IgD-negative memory B cell (primary cell): ENCODE measurements around the gene SUOX. TPM values are rescaled to one million over a fixed set of nuclear protein-coding genes. Genes with fewer than 3 reads are reported as not detected.
A peak's percentile ranks its signal among the peaks of the same experiment; 100 is the strongest.
"Not testable (repeated sequence)": the region's sequence is repeated elsewhere in the genome, so short reads cannot be mapped to it uniquely, and the experiment has no call there.

Experiments
- H3K27ac Mint-ChIP-seq, 3 donors: one replicate each; pipeline ENCODE4 v1.8.0; 2020 to 2022; ENCODE audit warnings: mild to moderate bottlenecking in 3 of 3, mixed read lengths in 3 of 3, moderate library complexity in 1 of 3
- H3K27me3 Mint-ChIP-seq: one replicate; pipeline ENCODE4 v1.8.0; 2021; ENCODE audit warnings: mixed read lengths
- H3K36me3 Mint-ChIP-seq: one replicate; pipeline ENCODE4 v1.8.0; 2020; ENCODE audit warnings: mild to moderate bottlenecking, mixed read lengths
- H3K4me1 Mint-ChIP-seq, 3 donors: one replicate each; pipeline ENCODE4 v1.8.0; 2020 to 2022; ENCODE audit warnings: mixed read lengths in 3 of 3, mild to moderate bottlenecking in 1 of 3
- H3K4me3 Mint-ChIP-seq, 4 donors: one replicate each; pipeline ENCODE4 v1.8.0; 2020 to 2022; ENCODE audit warnings: mild to moderate bottlenecking in 4 of 4, mixed read lengths in 4 of 4, moderate library complexity in 3 of 4
- H3K9me3 Mint-ChIP-seq, 3 donors: one replicate each; pipeline ENCODE4 v1.8.0; 2020 to 2021; ENCODE audit warnings: mixed read lengths in 3 of 3, mild to moderate bottlenecking in 1 of 3
- polyA plus RNA-seq: library from polyadenylated mRNA; unstranded; fragments of 300-500 nt; fragmentation: Illumina TruSeq; gene quantifications from one replicate; pipeline ENCODE4 v1.2.3, GENCODE V29; 2021

The SUOX gene
- polyA plus RNA-seq, 1 donor from 2014 or later: 1.3 TPM

DNA sequence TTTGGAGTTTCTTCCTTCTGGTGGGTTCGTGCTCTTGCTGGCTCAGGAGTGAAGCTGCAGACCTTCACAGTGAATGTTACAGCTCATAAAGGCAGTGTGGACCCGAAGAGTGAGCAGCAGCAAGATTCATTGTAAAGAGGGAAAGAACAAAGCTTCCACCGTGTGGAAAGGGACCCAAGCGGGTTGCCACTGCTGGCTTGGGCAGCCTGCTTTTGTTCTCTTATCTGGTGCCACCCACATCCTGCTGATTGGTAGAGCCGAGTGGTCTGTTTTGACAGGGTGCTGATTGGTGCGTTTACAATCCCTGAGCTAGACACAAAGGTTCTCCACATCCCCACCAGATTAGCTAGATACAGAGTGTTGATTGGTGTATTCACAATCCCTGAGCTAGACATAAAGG, 2.4 kb downstream of the SUOX start:
- H3K27ac Mint-ChIP-seq, H3K36me3 Mint-ChIP-seq, H3K4me3 Mint-ChIP-seq, H3K9me3 Mint-ChIP-seq, H3K27me3 Mint-ChIP-seq: not testable (repeated sequence)
- H3K4me1 Mint-ChIP-seq: peaks cover 7 to 12% (median 8%) of the 10 kb centered on the region in 3 donors

DNA sequence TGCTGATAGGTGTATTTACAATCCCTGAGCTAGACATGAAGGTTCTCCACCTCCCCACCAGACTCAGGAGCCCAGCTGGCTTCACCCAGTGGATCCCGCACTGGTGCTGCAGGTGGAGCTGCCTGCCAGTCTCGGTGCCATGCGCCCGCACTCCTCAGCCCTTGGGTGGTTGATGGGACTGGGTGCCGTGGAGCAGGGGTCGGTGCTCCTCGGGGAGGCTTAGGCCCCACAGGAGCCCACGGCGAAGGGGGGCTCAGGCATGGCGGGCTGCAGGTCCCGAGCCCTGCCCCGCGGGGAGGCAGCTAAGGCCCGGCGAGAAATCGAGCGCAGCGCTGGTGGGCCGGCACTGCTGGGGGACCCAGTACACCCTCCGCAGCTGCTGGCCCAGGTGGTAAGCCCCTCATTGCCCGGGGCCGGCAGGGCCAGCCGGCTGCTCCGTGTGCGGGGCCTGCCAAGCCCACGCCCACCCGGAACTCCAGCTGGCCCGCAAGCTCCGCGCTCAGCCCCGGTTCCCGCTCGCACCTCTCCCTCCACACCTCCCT, 3.0 kb downstream of the SUOX start:
- H3K27me3 Mint-ChIP-seq, H3K27ac Mint-ChIP-seq, H3K4me3 Mint-ChIP-seq, H3K9me3 Mint-ChIP-seq, H3K36me3 Mint-ChIP-seq: not testable (repeated sequence)
- H3K4me1 Mint-ChIP-seq: peaks cover 7 to 12% (median 8%) of the 10 kb centered on the region in 3 donors

DNA sequence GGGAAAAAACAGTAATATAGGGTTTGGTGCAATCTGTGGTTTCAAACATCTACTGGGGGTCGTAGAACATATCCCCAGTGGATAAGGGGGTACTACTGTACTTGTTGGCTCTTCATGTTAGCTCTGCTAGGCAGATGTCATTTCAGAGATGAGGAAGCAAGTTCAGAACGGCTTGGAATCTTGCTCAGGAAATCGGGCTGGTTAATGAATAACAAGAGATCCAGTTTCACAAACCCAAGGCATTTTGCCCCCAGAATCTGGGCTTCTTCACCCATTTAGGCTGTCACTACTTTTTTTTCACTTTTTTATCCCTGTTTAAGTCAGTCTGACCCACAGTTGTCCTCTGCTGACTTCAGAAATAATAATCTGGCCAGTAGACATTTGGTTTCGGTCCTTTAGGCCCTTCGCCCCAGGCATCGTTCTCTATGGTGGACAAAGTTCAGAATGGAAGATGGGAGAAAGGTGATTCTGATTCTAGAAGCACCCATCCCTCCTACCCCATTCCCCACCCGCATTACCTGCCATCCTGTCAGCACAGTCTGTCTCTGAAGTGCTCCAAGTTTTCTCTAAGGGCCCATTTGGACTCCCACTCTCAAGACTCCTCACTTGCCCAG, 4.5 kb downstream of the SUOX start:
- no peaks in the 10 kb centered on the region for H3K36me3 Mint-ChIP-seq
- peaks cover 0 to 8% (median 4%) of the 10 kb centered on the region in 3 donors for H3K4me1 Mint-ChIP-seq
- H3K27me3 Mint-ChIP-seq: peaks cover 6% of the 10 kb centered on the region
- H3K4me3 Mint-ChIP-seq: no peak overlapping the region
- no peaks in the 10 kb centered on the region for H3K9me3 Mint-ChIP-seq
- no peak overlapping the region for H3K27ac Mint-ChIP-seq

DNA sequence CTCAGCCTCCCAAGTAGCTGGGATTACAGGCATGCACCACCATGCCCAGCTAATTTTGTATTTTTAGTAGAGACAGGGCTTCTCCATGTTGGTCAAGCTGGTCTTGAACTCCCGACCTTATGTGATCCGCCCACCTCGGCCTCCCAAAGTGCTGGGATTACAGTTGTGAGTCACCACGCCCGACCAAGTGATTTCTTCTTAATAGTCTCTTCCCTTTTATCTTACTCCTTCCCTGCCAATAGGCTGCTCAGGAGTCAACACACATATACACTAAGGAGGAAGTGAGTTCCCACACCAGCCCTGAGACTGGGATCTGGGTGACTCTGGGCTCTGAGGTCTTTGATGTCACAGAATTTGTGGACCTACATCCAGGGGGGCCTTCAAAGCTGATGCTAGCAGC, 6.3 kb downstream of the SUOX start:
- Mint-ChIP-seq H3K4me1 (peaks cover 3 to 10% (median 8%) of the 10 kb centered on the region in 3 donors), H3K4me3 (peak overlapping the region in 2 of 4 donors; percentile 44 to 82), H3K27ac (peak overlapping the region in 2 of 3 donors; percentile 47 to 51)
- H3K9me3 Mint-ChIP-seq, H3K27me3 Mint-ChIP-seq, H3K36me3 Mint-ChIP-seq: not testable (repeated sequence)

DNA sequence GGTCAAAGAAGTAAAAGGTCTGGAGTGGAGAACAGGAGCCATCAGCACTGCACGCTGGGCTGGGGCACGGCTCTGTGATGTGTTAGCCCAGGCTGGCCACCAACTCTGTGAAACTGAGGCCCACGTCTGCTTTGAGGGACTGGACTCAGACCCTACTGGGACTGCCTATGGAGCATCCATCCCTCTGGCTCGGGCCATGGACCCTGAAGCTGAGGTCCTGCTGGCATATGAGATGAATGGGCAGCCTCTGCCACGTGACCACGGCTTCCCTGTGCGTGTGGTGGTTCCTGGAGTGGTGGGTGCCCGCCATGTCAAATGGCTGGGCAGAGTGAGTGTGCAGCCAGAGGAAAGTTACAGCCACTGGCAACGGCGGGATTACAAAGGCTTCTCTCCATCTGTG, 7.1 kb downstream of the SUOX start:
- Mint-ChIP-seq H3K9me3 (no peaks in the 10 kb centered on the region), H3K27me3 (no peaks in the 10 kb centered on the region), H3K27ac (no peak overlapping the region), H3K36me3 (no peaks in the 10 kb centered on the region), H3K4me1 (peaks cover 3 to 11% (median 10%) of the 10 kb centered on the region in 3 donors), H3K4me3 (peak overlapping the region in 1 of 4 donors; percentile 82)

DNA sequence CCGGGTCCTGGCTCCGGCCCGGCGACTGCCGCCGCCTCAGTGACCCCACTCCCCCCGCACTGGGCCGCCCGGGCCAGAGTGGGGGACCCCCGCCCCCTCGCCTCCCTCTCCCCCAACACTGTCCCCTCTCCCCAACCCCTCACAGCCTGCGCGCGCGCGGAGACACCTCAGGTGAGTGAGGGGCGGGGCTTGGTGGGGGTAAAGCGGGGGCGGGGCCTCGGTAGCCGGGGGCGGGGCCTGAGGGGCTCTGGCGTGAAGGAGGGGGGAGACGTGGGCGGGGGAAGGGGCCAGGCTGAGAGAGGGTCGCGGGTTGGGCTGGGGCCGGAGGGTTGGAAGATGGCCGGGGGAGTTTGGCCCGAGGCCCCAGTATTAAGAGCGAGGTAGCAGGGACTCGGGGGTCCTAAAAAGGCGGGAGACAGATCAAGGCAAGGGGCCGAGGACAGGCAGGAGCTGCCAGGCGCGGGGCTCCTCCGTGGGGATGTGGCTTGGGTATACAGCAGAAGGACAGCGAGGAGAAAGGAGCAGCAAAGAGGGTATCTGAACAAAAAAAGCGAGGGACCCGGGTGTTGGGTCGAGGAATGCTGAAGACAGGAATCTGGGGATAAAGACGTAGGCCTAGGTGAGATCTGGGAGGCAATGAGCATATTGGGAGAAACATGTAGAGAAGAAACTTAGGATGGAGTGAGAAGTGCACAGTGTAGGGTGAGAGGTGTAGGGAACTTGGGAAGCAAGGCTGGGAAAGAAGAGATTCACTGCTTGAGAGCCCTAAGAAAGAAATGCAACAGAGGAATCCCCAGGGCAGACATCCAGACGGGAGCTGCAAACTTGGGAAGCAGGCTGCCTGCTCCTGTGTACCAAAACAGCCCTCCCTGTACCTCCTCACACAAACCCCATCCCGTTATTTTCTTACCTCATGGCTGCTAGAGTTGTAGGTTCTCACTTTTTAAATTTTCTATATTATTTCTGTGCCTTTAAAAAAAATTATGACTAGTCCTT, 10.8 kb downstream of the SUOX start:
- peaks cover 3 to 11% (median 10%) of the 10 kb centered on the region in 3 donors for H3K4me1 Mint-ChIP-seq
- H3K27me3 Mint-ChIP-seq: no peaks in the 10 kb centered on the region
- peak overlapping the region; percentile 21 to 91 (median 29) for H3K27ac Mint-ChIP-seq
- H3K36me3 Mint-ChIP-seq: peaks cover 3% of the 10 kb centered on the region
- no peaks in the 10 kb centered on the region for H3K9me3 Mint-ChIP-seq
- H3K4me3 Mint-ChIP-seq: peak overlapping the region; percentile 83 to 91 (median 90)

DNA sequence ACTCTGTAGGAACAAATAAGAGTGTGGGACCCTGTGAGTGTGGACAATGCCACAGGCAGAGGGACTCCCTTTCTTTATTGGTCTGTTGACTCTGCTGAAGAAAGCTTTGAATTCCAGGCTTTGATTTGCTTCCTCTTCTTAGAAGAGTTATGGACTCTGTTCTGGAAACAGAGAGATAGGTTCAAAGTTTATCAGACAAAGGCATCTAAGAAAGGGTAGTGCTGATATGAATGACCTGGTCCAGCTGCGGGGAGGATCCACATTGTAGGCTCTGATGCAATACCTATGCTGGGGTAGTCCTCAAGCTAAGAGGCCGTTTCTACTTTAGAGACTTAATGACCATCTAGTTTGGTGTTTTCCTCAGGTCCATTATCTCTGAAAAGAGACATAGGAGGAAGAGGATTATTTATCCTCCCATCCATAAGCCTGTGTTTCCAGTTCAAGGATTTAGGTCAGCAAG, 13.1 kb downstream of the SUOX start:
- peaks cover 3 to 10% (median 10%) of the 10 kb centered on the region in 3 donors for H3K4me1 Mint-ChIP-seq
- peaks cover 5% of the 10 kb centered on the region for H3K36me3 Mint-ChIP-seq
- H3K9me3 Mint-ChIP-seq: no peaks in the 10 kb centered on the region
- H3K4me3 Mint-ChIP-seq: peak overlapping the region in 2 of 4 donors; percentile 74
- H3K27ac Mint-ChIP-seq: peak overlapping the region in 1 of 3 donors; percentile 51
- no peaks in the 10 kb centered on the region for H3K27me3 Mint-ChIP-seq

DNA sequence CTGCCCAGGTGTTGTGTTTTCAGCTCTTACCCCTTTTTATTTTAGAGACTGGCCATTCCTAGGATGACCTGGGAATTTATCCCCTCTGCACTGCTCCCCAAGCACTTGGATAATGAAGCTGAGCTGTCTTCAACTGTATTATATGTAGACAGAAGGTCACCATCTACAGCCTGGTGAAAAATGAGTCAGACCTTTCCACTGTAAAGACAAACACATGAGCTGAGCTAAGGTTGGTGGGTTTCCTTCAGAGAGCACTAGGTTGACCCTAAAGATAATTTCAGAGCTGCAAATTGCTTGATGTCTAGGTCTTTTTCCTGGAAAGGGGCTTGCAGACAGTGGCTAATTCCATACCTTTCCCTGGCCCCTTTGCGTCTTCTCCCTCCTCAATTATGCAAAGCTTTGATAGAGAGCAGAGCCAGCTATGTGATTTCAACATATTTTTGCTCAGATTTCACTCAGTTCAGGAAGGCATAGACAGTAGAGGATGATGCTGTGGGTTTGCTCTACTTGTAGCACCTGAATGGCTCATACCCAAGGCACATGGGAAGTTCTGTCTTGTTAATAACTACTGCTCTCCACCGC, 14.5 kb downstream of the SUOX start:
- Mint-ChIP-seq H3K27me3 (no peaks in the 10 kb centered on the region), H3K9me3 (no peaks in the 10 kb centered on the region), H3K27ac (no peak overlapping the region), H3K4me1 (peaks cover 3 to 10% (median 9%) of the 10 kb centered on the region in 3 donors), H3K4me3 (peak overlapping the region in 1 of 4 donors; percentile 74), H3K36me3 (peaks cover 5% of the 10 kb centered on the region)

DNA sequence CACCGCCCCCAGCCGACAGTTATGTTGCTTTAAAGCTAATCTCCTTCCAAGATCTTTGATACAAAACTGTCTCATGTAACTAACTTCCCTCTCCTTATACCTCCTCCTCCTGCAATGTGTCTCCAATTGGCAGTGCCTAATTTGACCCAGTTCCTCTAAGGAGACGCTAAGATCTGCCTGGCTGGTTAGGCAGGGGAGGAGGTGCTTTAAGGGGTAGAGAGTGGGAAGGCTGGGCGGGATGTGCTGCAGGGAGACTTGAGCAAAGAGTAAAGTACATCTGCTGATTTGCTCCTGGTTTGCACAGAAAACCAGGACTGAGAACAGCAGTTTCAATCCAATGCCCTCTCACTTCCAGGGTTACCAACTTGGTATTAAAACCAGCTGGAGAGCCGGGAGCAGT, 16.4 kb downstream of the SUOX start:
- Mint-ChIP-seq H3K36me3 (peaks cover 5% of the 10 kb centered on the region), H3K4me3 (no peak overlapping the region), H3K27ac (no peak overlapping the region), H3K27me3 (no peaks in the 10 kb centered on the region), H3K9me3 (no peaks in the 10 kb centered on the region), H3K4me1 (peaks cover 0 to 3% (median 0%) of the 10 kb centered on the region in 3 donors)

DNA sequence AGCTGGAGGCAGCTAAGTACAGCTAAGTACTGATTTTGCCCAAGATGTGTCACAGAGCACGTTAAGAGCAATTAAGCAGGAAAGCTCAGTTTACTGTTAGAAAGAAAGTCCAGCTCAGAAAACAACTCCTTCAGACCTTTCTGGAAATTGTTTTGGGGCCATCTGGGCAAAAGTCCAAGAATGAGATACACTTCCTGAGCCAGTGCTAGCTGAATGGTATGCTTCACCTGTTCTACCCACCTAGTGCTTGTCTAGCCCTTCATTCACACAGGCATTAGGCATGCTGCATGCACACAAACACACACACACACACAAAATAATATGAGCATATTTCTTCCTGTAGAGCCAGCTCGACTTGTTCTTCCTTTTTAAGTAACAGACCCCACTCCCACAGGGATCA, 17.1 kb downstream of the SUOX start:
- Mint-ChIP-seq H3K4me1 (peaks cover 0 to 1% (median 0%) of the 10 kb centered on the region in 3 donors), H3K27ac (no peak overlapping the region), H3K4me3 (no peak overlapping the region), H3K9me3 (no peaks in the 10 kb centered on the region), H3K27me3 (no peaks in the 10 kb centered on the region), H3K36me3 (peaks cover 5% of the 10 kb centered on the region)

DNA sequence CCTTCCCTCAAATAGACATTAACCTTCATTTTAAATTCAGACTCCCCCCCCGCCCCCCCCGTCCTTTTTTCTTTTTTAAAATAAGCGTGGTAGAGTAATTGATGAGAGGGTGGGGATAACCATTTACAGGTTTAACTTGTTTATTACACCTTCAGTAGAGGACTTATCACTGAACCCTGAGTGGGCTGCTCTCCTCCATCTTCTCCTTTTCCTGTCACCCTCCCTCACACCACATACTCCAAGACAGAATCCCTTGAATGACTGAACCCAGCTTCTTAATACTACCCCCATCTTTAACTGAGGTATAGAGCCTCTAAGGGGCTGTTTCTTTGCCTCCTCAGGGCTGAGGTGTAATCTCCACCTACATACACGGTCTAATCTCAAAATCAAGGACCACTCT, 20.1 kb downstream of the SUOX start:
- Mint-ChIP-seq H3K4me1 (peaks cover 0 to 4% (median 0%) of the 10 kb centered on the region in 3 donors), H3K36me3 (peaks cover 2% of the 10 kb centered on the region), H3K27ac (no peak overlapping the region)

DNA sequence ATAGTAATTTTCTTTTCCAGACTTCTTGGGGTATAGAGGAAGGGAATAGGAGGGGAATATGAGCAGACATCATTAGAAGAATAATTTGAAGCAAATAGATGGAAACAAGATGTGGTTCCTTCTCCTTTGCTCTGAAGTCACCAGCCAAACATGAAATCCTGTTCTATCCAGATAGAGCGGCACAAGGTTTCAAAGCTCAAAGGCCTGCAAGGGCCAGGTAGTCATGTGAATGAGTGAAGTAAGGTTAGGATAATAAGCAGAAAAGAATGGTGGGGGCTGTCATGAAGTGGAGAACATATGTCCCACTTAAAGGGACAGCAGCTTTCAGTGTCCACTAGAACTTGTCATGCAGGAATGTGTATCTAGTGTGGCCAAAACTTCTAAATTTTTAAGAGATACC, 21.3 kb downstream of the SUOX start:
- H3K4me1 Mint-ChIP-seq: peaks cover 0 to 4% (median 0%) of the 10 kb centered on the region in 3 donors
- peaks cover 2% of the 10 kb centered on the region for H3K36me3 Mint-ChIP-seq
- no peaks in the 10 kb centered on the region for H3K27me3 Mint-ChIP-seq
- H3K4me3 Mint-ChIP-seq: no peak overlapping the region
- H3K9me3 Mint-ChIP-seq: no peaks in the 10 kb centered on the region
- peak overlapping the region in 1 of 3 donors; percentile 40 for H3K27ac Mint-ChIP-seq

More for the DNA sequence above, 20.1 kb downstream of the SUOX start:
- H3K9me3 Mint-ChIP-seq: no peaks in the 10 kb centered on the region
- H3K4me3 Mint-ChIP-seq: no peak overlapping the region
- H3K27me3 Mint-ChIP-seq: no peaks in the 10 kb centered on the region

DNA sequence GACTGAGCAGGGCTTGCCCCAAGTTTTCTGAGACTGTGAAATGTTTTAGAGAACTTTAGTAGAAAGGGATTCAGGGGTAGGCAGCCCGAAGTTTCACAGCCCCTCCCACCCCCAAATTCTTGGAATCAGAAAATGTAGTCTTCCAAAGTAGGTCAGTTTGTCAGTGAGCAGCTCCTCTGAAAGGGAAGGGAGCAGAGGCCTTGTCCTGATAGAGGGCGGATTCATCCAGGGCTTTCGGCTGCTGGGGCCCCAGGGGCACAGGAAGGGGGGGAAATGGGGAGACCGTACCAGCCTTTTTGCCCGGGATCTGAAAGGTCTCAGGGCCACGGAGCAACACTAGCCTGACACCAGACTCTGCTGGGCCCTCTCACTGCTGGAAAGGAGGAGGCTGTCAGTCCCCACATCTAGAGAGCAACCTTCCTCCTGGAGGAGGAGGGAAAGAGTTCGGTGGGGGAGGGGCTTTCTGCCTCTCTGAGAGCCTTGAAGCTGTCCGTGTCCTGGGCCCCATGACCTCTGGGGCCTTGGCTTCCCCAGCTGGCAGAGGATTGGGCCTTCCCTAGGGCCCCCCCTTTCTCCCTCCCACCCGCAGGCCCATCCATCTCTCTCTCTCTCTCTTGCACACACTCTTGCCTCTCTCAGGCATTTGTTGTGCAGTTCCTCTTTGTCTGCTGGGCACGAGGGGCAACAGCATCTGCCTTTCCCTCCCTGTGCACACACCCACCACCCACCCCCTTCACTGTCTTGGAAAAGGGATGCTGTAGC, 23.5 kb downstream of the SUOX start, which contains the start of gene IKZF4:
Gene IKZF4 (plus strand): TSS at position 621 of the 762 bp plus-strand sequence. CDS start 451 bp downstream, outside the sequence.
- no peaks in the 10 kb centered on the region for H3K27me3 Mint-ChIP-seq
- H3K9me3 Mint-ChIP-seq: no peaks in the 10 kb centered on the region
- peaks cover 0 to 3% (median 0%) of the 10 kb centered on the region in 3 donors for H3K4me1 Mint-ChIP-seq
- peak within 1 kb of the TSS in 3 of 4 donors; percentile 48 to 66 (median 51) for H3K4me3 Mint-ChIP-seq
- H3K36me3 Mint-ChIP-seq: peaks cover 2% of the 10 kb centered on the region
- H3K27ac Mint-ChIP-seq: no peak within 1 kb of the TSS

DNA sequence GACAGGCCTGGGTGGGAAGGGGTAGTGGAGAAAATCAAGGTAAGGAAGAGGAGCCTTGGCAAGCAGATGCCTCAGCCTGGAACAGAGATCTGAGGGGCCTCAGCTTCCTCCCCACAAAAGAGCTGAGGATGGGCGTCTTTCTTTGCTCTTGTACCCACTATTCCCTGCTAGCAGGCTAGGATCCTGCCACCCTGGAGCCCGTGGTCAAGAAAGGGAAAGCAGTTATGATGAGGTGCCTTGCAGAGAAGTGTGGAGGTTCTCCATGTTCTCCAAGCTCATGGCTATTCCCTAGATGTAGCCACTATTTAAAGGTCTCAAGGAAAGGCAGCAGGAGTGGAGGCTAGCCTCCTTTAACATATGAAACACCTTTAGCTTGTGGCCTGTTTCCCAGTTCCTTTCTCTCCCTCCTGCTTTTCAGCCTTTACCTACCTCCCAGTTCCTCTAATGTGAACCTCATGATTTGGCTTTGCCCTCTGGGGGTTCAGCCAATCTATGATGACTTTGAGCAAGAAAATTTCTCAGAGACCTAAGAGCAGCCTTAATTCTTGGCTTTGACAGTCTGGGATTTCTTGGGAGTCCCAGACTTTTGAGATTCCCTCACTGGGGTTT, 24.9 kb downstream of the SUOX start:
- H3K36me3 Mint-ChIP-seq: peaks cover 2% of the 10 kb centered on the region
- peaks cover 0 to 3% (median 0%) of the 10 kb centered on the region in 3 donors for H3K4me1 Mint-ChIP-seq
- no peak overlapping the region for H3K4me3 Mint-ChIP-seq
- no peak overlapping the region for H3K27ac Mint-ChIP-seq
- H3K27me3 Mint-ChIP-seq: no peaks in the 10 kb centered on the region
- no peaks in the 10 kb centered on the region for H3K9me3 Mint-ChIP-seq
